Urinary bladder (tissue), 4 donors: ENCODE results near the gene TMCO6. TPM values are rescaled to one million over a fixed set of nuclear protein-coding genes. Genes with fewer than 3 reads are reported as not detected.
"Not testable (repeated sequence)": the region's sequence is repeated elsewhere in the genome, so short reads cannot be mapped to it uniquely, and the experiment has no call there.

Experiments
- DNase-seq: peaks from one replicate; pipeline ENCODE4 v3.0.0-alpha.2; 2015; ENCODE audit errors: extremely low spot score
- H3K27ac ChIP-seq: one replicate; pipeline ENCODE4 v1.5.1; 2013; ENCODE audit warnings: low read depth, mild to moderate bottlenecking, moderate library complexity
- H3K36me3 ChIP-seq: one replicate; pipeline ENCODE4 v1.6.1; 2013; ENCODE audit warnings: mild to moderate bottlenecking, moderate library complexity; ENCODE audit not compliant: insufficient read depth
- H3K4me1 ChIP-seq: one replicate; pipeline ENCODE4 v1.6.1; 2013; ENCODE audit warnings: mild to moderate bottlenecking, moderate library complexity; ENCODE audit not compliant: insufficient read depth
- H3K4me3 ChIP-seq: one replicate; pipeline ENCODE4 v1.5.1; 2013; ENCODE audit warnings: low read depth, low read length
- WGBS: extraction: QIAGEN DNeasy Blood & Tissue Kit; methylation state at CpG from one replicate; pipeline ENCODE4 v1.1.7; 2013; 5-methylcytosine and 5-hydroxymethylcytosine counted together
- polyA plus RNA-seq: library from polyadenylated mRNA; stranded (reverse); fragments of 200-250 nt; gene quantifications from one replicate; pipeline ENCODE4 v1.2.3, GENCODE V29; 2013
- total RNA-seq: library from RNA; depleted of rRNA; stranded (reverse); fragments of >200 nt; gene quantifications from one replicate; pipeline ENCODE4 v1.2.3, GENCODE V29; 2014
- donor health status: healthy with polysubstance abuse.
- donor health status: healthy.

Gene TMCO6
- total and polyA plus RNA-seq, 2 donors, result 12.2 to 22.3 TPM

DNA sequence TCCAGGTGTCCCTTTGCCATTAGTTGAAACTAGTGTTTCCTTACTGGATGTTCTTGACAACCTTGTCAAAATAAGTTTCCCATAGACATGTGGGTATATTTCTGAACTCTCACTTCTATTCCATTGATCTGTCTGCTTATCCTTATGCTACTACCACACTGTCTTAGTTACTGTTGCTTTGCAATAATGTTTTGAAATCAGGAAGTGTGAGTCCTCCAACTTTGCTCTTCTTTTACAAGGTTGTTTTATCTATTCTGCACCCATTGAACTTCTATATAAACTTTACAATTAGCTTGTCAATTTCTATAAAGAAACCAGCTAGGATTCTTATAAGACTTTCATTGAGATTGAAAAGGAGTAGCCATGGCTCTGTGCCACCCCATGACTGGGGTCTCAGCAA, 30.5 kb upstream of the TMCO6 start:
- no peak for DNase-seq
- Histone ChIP-seq H3K27ac (no peak overlapping the region), H3K4me1 (no peaks in the 10 kb centered on the region), H3K36me3 (no peaks in the 10 kb centered on the region), H3K4me3 (no peak overlapping the region)

DNA sequence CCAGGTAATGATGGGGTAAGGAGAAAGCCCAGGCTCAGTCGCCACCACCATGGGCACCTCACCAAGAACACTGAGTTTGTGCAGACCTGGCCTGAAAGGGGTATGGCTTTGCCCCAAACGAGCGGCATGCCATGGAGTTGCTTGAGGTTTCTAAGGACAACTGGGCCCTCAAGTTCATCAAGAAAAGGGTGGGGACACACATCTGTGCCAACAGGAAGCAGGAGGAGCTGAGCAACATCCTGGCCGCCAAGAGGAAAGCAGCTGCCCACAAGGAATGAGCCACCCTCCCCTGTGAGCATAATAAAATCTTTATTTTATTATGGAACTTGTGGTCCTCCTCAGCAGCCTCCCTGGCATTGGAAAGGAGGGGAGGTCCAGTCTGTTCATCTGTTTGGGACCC, 30.1 kb upstream of the TMCO6 start:
- Histone ChIP-seq H3K4me1 (no peaks in the 10 kb centered on the region), H3K27ac (no peak overlapping the region), H3K4me3 (no peak overlapping the region), H3K36me3 (no peaks in the 10 kb centered on the region)
- DNase-seq, result no peak
- WGBS, result 72% methylated on average over 4 of the region's 4 CpGs

DNA sequence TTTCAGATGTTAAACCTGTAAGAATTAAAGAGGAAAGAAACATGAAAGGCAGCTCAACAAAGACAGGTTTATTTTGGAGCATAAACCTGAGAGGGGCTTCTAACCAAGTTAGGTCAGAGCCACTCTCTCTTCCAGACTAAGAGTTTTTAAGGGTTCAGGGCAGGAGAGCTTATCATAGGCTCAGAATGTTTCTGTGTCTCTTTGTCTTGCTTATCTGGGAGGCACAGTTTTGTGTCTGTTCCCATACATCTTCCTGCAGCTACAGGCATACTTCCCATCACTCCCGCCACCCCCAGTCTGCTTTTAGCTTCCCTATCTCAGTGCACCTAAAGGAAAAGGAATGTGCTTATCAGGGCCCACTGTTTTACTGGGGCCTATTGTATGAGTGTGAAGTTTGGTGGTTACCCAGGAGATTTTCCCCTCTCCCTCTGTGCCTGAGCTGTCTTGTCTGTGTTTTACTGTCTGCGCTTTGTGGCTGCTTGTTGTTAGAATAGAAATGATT, 28.2 kb upstream of the TMCO6 start:
- WGBS, result 67% methylated on average over 2 of the region's 2 CpGs

DNA sequence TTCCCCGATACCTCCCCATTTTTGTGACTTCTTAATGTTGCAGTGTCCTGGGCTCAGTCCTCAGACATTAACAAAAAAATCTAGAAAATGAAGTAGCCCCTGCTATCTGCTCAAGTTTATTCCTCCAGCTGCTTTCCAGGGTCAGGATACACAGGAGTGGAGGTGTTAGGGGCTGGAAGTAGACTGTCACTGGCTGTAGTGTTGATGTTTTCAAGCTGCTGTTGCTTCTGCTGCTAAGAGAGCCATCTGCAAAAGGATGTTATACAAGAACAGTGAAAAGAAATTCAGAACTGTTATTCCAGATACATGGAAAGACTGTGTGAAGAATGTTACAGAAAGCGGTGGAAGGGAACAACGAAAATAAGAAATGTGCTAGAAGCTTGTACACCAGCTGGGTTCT, 16.9 kb upstream of the TMCO6 start:
- WGBS, result 60% methylated on average over 3 of the region's 3 CpGs
- H3K4me1 ChIP-seq, result no peaks in the 10 kb centered on the region
- no peak overlapping the region for H3K4me3 ChIP-seq
- DNase-seq, result no peak
- H3K36me3 ChIP-seq, result no peaks in the 10 kb centered on the region
- H3K27ac ChIP-seq, result no peak overlapping the region

More for the DNA sequence above, 28.2 kb upstream of the TMCO6 start:
- Histone ChIP-seq H3K36me3 (no peaks in the 10 kb centered on the region), H3K4me1 (no peaks in the 10 kb centered on the region), H3K27ac (no peak overlapping the region), H3K4me3 (no peak overlapping the region)
- no peak for DNase-seq

DNA sequence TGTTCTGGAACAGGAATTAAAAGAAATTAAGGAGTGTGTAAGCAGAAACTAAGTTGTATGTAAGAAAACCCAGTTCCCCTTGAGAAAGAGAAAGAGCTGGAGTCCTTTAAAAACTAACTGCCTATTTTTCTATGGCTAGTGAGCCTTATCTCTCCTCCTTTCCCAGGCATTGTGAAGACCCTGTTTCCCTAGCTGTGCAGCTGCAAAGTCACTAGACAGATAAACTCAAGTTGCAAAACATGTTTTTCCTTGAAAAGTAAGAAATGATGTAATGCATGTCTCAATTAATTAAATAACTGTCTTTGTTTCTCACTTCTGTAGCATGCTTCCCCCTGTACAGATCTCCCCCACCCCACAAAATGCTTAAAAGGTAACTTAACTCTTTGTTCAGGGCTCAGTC, 16.2 kb upstream of the TMCO6 start:
- not testable (repeated sequence) for H3K36me3 ChIP-seq, H3K27ac ChIP-seq, H3K4me3 ChIP-seq, H3K4me1 ChIP-seq, DNase-seq

DNA sequence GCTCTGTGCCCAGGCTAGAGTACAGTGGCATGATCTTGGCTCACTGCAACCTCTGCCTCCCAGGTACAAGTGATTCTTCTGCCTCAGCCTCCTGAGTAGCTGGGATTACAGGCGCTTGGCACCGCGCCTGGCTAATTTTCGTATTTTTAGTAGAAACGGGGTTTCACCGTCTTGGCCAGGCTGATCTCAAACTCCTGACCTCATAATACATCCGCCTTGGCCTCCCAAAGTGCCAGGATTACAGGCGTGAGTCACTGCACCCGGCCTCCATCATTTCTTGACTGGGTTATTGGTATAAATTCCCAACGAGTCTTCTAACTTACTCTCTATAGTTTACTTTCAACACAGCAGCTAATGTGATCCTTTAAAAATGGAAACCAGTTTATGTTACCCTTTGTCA, 14.4 kb upstream of the TMCO6 start:
- not testable (repeated sequence) for DNase-seq, H3K4me1 ChIP-seq, H3K27ac ChIP-seq, H3K36me3 ChIP-seq, H3K4me3 ChIP-seq
- 85% methylated on average over 10 of the region's 10 CpGs for WGBS

DNA sequence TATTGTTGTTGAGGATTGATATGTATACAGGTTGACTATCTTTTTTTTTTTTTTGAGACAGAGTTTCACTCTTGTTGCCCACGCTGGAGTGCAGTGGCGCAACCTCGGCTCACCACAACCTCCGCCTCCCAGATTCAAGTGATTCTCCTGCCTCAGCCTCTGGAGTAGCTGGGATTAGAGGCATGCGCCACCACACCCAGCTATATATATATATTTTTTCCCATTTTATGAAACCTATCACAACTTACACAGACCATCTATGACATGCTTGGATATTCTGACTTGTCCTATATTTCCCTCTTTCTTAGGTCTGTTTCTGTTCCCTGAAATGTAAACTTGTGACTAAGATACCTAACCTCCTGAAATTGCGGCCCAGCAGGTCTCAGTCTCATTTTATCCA, 11.3 kb upstream of the TMCO6 start:
- Histone ChIP-seq H3K4me1 (no peaks in the 10 kb centered on the region), H3K36me3 (no peaks in the 10 kb centered on the region), H3K4me3 (no peak overlapping the region), H3K27ac (no peak overlapping the region)
- DNase-seq, result no peak
- 93% methylated on average over 6 of the region's 6 CpGs for WGBS

DNA sequence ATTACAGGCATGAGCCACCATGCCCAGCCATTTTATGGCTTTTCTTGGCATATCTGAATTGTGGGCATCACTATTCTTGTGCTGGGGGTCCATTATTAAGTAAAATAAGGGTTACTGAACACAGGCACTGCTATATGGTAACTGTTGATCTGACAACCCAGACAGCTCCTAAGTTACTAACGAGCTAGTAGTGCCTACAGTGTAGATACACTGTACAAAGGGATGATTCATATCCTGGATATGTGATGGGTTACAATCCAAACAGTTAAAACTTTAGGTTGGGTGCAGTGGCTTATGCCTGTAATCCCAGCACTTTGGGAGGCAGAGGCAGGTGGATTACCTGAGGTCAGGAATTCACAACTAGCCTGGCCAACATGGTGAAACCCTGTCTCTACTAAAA, 10.5 kb upstream of the TMCO6 start:
- no peak for DNase-seq
- 68% methylated on average over 1 of the region's 1 CpG for WGBS
- H3K36me3 ChIP-seq, result no peaks in the 10 kb centered on the region
- H3K4me1 ChIP-seq, result no peaks in the 10 kb centered on the region
- no peak overlapping the region for H3K4me3 ChIP-seq
- H3K27ac ChIP-seq, result no peak overlapping the region

DNA sequence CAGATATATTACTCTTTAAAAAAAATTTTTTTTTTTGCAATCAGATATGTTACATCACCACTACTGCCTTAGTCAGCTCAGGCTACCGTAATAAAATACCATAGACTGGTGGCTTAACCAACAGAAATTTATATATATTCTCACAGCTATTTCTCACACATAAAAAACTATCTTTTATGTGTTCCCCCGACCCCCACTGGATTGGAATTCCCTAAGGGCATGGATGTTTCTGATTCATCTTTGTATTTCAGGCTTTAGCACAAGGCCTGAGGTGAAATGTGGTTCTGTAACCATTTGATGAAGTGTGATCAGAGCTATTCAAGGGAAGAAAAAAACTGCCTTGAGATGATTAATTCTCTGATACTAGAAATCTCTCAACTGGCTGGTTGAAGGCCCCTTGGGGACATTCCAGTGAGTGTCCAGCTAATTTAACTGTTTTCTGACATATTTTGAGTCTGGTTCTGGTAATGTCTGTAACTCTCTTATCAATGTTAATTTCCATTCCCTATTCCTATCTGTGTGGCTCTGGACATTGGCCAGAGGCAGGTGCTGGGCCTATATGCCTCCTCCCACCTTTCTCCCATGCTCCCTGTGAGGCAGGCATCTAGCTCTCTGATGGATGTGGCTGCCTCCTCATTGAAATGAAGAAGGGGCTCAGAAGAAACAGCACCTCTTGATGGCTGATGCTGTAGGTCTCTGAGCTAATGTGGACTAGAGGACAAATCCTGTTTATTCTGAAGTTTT, 8.8 kb upstream of the TMCO6 start:
- DNase-seq, result no peak
- Histone ChIP-seq H3K27ac (no peak overlapping the region), H3K36me3 (no peaks in the 10 kb centered on the region), H3K4me1 (no peaks in the 10 kb centered on the region), H3K4me3 (no peak overlapping the region)
- 65% methylated on average over 2 of the region's 2 CpGs for WGBS

DNA sequence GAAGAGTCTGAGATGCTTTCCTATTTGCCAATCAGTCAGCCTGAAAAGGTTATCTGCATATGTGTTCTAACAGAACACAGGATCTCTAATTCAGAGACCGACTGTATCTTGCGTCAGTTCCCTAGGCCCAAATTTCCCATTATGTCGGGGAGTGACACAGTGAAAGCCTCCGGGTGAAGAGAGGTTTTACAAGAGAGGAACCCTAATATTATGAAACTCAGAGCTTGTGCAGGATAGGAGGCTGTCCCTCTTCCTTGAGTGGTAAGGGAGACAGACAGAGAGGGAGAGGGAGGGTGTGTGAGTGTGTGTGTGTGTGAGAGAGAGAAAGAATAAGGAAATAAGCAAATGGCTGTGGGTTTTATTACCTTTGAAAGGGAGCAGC, 8.2 kb upstream of the TMCO6 start:
- Histone ChIP-seq H3K4me3 (no peak overlapping the region), H3K4me1 (no peaks in the 10 kb centered on the region), H3K36me3 (no peaks in the 10 kb centered on the region), H3K27ac (no peak overlapping the region)
- DNase-seq, result no peak
- WGBS, result 91% methylated on average over 4 of the region's 4 CpGs

DNA sequence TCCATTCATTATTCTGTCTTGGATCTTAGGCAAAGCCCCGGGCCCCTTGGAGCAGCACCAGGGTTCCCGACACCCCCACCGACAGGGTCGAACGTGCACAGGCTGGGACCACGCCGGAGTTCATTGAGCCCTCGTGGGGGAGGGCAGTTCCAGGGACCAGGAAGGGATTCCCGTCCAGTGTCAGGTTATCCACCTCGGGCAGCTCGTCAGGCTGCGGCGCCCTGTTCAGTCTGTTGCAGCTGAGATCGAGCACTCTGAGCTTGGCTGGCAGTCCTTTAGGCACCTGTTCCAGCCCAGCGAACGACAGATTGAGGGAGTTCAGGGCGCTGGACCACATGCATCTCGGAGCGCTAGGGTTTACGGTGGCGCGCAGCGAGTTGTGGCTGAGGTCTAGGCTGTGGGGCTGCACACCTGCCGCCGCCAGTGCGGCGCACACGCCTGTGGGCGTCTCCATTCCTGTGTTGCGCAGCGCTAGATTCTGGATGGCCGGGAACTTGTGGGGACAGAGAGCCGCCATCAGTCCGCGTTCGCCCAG, 7.4 kb upstream of the TMCO6 start:
- H3K27ac ChIP-seq, result no peak overlapping the region
- DNase-seq, result no peak
- H3K4me1 ChIP-seq, result no peaks in the 10 kb centered on the region
- H3K36me3 ChIP-seq, result no peaks in the 10 kb centered on the region
- peak overlapping the region; percentile 27 for H3K4me3 ChIP-seq
- 12% methylated on average over 36 of the region's 36 CpGs for WGBS

DNA sequence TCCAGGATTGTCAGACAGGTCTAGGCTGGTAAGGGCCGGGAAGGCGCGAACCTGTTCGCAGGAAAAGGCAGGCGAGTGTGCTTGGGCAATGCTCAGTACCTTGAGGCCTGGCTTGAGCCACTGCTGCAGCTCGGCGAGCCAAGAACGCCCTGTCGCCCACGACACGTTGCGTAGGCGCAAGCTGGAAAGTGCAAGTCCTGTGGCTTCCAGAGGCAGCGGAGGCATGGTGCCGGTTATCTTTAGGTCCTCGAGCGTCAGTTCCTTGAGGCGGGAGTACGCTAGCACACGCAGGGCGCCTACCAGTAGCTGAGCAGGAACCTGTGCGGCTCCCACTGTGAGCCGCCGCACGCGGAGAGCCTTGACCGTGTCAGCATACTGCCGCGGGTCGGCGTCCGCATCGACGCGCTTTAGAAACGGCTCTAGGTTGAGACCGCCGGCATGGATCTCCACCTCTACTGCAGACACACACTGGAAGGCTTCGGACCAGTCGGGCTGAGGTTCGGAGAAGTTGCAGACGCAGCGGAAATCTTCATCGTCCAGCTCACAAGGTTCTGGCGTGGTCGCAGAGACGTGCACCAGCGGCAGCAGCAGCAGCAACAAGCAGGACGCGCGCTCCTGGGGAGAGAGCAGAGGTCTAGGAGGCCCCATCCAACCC, 6.8 kb upstream of the TMCO6 start:
- Histone ChIP-seq H3K36me3 (no peaks in the 10 kb centered on the region), H3K27ac (peak overlapping the region; percentile 3), H3K4me3 (peak overlapping the region; percentile 27), H3K4me1 (no peaks in the 10 kb centered on the region)
- 1% methylated on average over 51 of the region's 51 CpGs for WGBS
- DNase-seq, result no peak

DNA sequence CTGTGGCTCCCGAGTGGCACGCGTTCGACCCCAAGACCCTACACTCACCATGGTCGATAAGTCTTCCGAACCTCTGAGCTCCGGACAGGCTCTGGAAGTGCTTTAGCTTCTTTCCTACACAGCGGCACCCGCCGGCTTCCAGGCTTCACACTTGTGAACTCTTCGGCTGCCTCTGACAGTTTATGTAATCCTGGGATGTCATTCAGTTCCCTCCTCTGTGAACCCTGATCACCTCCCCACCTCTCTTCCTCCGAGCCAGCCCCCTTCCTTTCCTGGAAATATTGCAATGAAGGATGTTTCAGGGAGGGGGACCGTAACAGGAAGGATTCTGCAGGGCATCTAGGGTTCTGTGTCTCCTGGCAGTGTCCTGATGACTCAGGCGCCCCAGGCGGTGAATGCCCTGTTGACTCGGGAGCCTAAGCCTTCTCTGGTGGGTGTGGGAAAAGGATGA, 6.2 kb upstream of the TMCO6 start, which contains the start of gene CD14:
TSS of gene CD14 (minus strand) at position 155 of the 451 bp plus-strand sequence. CDS start at position 51, 104 bp downstream.
- Histone ChIP-seq H3K4me1 (no peaks in the 10 kb centered on the region), H3K36me3 (no peaks in the 10 kb centered on the region), H3K4me3 (peak within 1 kb of the TSS; percentile 27), H3K27ac (peak within 1 kb of the TSS; percentile 3)
- WGBS, result 10% methylated on average over 16 of the region's 16 CpGs
- DNase-seq, result no peak

DNA sequence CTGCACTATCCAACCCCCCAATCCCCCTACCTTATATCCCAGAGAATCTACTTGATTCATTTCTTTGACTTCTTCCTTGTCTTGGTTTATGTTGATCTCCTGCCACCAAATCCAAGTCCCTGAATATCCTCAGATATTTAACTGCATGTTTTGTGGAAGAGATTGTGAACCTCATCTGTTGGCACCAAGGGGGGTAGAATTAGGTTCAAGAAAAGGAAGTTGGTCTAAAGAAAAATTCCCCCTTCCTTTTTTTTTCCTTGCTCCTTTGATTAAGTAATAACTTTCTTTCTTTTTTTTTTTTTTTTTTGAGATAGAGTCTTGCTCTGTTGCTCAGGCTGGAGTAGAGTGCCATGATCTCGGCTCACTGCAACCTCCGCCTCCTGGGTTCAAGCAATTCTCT, 5.8 kb upstream of the TMCO6 start:
- H3K4me3 ChIP-seq, result no peak overlapping the region
- no peaks in the 10 kb centered on the region for H3K36me3 ChIP-seq
- H3K27ac ChIP-seq, result no peak overlapping the region
- DNase-seq, result no peak
- H3K4me1 ChIP-seq, result no peaks in the 10 kb centered on the region
- 81% methylated on average over 2 of the region's 2 CpGs for WGBS
